ENCODE measurements around the gene TNIP1.

- no peak for TF ChIP-seq POLR2A (IDR thresholded peaks at IDR 0.05)
- TF ChIP-seq, protein P1, sequence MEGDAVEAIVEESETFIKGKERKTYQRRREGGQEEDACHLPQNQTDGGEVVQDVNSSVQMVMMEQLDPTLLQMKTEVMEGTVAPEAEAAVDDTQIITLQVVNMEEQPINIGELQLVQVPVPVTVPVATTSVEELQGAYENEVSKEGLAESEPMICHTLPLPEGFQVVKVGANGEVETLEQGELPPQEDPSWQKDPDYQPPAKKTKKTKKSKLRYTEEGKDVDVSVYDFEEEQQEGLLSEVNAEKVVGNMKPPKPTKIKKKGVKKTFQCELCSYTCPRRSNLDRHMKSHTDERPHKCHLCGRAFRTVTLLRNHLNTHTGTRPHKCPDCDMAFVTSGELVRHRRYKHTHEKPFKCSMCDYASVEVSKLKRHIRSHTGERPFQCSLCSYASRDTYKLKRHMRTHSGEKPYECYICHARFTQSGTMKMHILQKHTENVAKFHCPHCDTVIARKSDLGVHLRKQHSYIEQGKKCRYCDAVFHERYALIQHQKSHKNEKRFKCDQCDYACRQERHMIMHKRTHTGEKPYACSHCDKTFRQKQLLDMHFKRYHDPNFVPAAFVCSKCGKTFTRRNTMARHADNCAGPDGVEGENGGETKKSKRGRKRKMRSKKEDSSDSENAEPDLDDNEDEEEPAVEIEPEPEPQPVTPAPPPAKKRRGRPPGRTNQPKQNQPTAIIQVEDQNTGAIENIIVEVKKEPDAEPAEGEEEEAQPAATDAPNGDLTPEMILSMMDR (IDR thresholded peaks at IDR 0.05 in 8 of 11, conservative IDR thresholded peaks at IDR 0.05 in 3 of 11), result no peak
- no peak for TF ChIP-seq POLR2AphosphoS5 (IDR thresholded peaks at IDR 0.05)
These were observed 29.4 kb upstream of the TNIP1 start for GRCh38 chr5:151110122-151110681.

Data from spleen (tissue), 7 donors.